Activated CD8-positive, alpha-beta memory T cell treated with anti-CD3 and anti-CD28 coated beads for 24 hours (primary cell): ENCODE measurements around the gene BOK.

Source experiments
- DNase-seq: peaks from one replicate; pipeline ENCODE4 v3.0.0-alpha.2; 2020

Gene BOK

DNA sequence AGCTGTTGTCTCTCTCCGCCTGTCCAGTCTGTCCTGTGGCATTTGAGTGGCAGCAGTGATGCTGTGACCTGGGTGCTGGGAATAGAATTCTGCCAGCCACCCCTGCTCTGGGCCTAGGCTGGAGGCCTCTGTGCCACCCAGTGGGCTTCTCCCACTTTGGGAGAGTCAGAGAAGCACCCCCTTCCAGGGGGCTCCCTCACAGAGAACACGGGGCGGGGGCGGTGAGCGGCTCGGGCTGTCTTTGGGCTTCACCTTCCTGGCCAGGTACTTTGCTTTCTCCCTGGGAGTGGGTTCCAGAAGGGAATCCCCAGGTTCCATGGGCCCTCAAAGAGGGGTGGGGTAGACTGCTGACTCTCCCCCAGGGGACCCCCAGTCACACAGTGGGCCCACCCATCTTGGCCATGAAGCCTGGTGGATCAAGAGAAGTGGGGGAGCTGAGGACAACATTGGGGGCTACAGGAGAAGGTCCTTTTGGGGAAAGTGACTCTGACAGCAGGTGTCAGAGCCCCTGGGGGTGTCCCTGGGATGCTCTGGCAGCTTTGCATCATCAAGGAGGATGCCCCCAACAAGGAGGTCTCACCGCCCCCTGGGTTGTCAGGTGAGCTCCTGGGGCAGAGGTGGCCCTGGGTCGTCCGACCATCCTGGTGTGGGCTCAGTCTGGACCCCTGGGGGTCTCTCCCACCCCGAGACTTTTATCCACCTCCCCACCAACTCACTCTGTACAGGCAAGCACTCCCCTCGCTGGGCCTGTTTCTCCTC is 18.8 kb upstream of the BOK start:
- DNase-seq, result no peak

DNA sequence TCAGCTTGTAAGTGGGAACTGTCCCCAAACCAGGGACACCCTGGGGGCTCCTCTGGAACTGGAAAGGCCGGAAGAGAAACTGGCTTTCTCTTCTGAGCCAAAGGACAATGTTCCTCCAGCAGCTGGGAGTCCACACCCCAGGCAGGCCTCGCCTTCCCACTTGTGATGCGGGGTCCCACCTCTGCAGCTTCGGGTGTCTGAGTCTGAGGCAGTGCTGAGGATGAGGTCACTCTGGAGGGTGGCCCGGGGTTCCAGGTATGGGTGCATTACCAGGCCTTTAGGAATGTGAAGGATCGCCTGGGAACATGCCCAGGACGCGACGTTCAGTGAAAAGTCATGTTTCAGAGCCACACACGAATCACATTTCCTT is 18.2 kb upstream of the BOK start:
- no peak for DNase-seq

DNA sequence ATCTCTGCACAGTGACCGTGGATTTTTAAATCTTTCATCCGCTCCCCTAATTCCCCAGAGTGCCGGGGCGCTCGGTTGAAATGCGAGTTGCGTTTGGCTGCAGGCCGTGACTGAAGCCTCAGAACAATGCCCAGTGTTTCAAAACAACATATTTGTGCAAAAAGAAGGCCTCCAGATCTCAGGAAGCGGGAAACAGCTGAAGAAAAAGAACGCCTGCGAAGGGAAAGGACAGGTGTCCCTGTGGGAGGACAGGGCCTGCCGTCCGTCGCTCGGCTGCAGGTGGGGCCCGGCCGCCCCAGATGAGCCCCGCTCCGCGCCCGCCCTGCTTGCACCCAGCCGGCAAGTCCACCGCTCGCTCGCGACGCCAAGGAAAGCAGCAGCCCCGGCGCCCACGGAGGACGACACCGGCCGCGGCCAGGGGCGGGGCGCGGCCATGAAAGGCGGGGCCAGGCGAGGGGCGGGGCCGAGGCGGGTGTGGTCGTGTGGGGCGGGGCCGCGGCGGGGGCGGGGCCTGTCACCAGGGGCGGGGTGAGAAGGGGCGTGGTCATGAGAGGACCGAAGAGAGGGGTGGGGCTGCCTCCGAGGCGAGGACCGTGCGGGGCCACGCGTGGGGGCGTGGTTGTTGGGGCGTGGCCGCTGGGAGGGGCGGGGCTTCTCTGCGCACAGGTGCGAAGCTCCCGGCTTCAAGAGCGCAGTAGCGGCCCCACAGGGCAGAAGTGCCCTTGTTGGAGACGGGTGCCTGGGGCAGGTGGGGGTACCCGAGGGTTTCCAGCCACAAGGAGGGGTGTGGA is 17.6 kb upstream of the BOK start:
- DNase-seq, result peak; percentile 83

DNA sequence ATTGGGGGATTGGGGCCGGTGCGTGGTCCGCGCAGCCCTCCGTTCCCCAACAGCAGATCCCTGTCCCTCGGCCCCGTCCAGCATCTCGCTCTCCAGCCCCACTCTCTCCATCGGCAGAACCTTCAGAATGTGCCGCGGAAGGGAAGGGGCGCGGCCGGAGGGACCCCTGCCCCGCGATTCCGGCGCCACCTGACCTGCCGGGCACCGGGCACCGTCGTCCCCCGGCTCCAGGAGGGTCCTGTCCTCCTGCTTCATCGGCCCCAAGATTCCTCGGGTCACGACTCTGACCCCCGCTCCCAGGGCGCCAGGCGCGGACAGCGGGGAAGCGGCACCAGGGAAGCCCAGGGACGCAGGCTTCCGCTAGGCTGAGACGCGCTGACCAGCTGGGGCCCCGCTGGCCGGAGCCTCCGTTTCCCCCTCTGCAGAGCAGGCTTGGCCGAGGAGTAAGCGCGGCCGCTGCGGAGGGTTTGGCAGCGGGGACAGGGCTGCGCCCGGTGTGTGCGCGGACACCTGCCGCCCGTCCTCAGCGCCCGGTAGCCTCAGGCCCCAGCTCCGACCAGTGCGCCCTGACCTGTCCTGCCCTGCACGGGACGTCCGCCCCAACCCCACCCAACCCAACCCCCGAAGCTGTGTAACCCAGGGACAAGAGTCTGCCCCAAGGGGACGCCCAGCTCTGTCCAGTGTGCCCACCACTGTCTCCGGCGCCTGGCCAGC is 16.8 kb upstream of the BOK start:
- DNase-seq, result no peak

DNA sequence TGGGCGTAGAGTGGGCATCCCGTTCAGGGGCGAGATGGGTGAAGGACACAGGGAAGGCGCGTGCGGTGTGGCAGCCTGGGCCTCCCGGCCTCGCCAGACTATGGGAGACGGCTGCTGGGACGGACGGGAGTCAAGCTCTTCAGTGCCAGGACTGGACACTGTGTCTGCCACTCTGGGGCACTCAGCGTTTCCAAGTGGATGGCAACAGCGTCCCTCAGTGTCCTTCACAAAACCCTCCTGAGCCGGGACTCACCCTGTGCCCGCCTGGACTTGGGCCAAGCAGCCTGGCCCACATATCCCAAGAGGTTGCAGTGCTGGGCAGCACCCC is 16.3 kb upstream of the BOK start:
- no peak for DNase-seq

DNA sequence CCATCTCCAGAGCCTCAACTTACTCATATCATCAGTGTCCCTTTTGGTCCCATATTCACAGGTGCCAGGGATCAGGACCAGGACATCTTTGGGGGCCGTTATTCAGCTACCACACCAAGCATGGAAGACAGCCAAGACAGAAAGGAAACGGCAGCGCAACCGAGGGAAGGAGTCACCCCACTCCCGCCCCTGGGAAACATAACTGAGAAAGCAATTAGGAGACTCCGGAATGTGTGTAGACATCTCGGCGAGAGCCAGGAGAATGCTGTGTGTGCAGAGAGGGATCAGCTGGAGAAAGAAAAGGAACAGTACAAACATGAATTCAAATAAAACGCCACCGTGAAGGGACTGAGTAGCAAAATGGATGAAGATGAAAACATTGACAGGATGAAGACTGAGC is 13.4 kb upstream of the BOK start:
- DNase-seq, result no peak

DNA sequence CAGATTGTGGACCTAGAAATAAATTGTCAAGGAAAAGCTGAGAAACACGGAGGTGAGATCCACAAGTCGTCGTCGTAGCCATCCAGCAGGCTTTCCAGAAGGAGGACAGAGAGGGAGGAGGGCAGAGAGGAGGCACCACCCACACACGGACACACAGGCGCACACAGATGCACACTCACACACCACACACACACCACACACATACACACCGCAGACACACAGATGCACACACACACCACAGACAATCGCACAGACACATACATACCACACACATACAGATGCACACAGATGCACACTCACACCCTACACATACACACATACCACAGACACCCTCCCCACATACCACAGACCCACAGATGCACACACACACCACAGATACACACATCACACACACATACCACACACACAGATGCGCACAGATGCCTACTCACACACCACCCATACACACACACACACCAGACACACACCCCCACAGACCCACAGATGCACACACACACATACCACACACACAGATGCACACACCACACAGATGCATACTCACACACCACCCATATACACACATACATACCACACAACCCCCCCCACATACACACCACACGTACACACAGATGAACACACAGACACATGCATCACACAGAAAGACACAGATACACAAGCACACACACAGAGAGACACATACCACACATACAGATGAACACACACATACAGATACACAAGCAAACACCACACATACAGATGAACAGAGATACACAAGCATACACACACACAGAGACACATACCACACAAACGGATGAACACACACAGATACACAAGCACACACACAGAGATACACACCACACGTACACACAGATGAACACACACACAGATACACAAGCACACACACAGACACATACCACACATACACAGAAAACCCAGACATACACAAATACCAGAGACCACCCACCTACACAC is 12.7 kb upstream of the BOK start:
- DNase-seq, result no peak

DNA sequence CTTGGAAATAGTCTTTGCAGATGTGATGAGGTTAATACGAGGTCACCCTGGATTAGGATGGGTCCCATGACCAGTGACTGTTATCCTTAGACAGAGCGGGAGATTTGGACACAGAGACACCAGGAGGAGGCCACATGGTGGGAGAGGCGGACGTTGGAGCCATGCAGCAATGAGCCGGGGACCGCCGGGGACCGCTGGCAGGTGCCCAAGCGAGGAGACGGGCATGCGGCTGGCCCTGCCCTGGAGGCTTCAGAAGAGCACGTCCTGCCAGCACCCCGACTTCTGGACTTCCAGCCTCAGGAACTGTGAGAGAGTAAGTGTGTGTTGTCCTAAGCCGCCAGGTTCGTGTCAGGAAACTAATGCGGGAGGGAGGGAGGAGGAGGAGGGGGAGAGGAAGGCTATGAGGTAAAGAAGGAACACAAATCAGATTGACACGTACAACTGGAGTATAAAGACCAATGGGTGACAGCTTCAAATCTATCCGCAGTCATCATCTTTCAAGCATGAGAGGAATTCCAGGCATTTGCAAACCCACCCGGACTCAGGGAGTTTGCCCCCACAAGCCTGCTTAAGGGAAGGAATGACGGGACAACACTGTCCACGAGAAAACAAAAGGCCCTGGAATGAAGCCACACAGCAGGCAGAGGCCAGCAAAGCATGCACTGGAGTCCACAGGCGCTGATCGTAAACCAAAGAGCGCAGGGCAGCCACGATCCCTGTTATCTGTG is 11.6 kb upstream of the BOK start:
- no peak for DNase-seq

DNA sequence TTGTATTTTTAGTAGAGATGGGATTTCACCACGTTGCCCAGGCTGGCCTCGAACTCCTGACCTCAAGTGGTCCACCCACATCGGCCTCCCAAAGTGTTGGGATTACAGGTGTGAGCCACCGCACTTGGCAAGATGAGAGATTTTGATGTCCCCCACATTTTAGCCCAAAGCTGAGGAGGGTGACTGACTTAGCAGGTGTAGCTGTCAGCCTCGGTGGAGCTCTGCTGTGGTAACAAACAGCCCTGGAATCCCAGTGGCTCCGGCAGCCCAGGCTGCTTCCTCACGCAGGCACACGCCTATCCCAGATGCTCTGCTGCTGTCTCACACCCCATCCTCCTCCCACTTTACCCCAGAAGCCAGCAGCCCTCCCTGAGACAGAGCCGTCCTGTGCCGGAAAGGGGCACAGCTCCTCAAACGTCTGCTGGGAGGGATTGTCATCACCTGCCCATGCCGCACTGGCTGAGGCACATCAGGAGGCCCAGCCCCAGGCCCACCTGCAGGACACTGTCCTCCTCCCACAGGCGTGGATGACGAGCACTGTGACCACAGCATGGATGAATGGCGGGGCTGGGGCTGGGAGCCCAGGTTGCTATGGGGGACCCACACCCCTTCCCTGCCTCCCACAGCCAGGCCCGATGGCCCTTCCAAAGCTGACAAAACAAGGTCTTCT is 10.6 kb upstream of the BOK start:
- DNase-seq, result no peak

DNA sequence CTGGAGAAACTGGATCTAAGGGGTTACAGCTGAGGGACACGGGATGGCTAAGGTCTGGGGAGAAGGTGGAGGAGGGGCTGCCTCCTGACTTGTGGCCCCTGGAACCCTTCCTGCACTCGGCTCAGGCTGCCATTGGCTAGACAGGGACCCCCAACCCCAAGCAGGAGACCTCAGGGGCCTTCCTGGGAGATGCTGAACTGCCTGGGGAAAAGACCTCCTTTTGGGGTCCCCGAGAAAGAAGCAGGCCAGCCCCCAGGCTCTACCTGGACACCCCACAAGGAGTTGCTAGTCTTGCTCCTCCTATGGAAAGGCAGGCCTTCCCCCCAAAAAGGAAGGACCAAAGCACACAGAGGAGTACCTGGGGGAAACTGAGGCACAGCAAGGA is 10.1 kb upstream of the BOK start:
- no peak for DNase-seq

DNA sequence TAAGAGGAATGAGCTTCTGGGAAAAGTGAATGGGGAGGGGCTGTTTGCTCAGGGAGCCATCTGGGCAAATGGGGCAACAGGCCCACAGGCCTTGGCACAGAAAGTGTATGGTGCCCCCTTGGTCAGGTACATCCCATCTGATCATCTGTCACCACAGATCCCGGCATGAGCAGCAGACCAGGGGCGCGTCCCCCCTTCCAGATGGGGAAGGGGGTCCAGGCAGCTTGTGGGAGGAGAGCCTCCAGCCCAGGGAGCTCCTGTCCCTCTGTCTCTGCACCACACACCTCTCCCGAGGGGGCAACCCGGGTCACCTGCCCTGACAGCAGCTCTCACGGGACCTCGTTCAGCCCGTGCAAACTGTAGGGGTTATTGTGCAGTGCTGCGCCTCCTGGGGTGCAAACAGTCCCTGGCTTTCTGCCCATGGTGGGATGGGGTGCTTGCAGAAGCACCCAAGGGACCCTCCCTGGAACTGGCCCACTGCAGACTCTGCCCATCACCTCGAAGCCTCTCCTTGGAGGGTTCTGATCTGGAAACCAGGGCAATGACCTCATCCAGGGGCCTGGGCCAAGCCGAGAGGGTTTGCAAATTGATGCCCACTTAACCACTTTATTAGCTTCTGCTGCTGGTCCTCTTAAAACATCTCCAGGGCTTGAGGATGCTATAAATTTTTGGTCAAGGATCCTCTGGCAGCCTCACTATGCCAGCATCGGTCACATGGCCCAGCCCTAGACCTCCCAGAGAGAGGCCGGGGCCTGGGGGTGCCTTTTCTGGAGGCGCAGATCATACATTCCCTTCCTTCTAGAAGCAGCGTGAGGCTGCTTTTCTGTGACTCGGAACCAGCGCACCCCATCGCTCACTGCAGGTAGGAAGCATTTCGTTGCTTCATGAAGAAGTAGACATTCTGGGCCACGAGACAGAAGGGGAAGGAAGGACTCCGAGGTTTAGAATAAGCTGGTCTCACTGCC is 7.6 kb upstream of the BOK start:
- no peak for DNase-seq

DNA sequence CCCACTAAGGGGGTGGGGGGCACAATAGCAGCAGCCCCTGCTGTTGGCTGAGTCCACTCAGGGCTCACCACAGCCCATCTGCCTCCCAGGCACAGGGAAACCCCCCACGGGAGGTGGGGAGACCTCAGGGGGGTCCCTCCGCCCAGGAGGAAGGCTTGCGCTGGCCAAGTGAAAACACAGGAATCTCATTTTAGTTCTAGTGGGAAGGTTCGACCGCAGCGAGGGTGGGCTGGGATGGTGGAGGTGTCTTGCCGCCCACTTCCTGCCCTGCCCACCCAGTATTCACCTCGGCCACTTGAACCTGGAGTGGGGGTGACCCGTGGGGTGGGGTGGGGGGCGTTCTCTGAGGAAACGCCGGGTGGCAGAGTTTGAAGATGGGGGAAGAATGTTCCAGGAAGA is 6.9 kb upstream of the BOK start:
- no peak for DNase-seq

DNA sequence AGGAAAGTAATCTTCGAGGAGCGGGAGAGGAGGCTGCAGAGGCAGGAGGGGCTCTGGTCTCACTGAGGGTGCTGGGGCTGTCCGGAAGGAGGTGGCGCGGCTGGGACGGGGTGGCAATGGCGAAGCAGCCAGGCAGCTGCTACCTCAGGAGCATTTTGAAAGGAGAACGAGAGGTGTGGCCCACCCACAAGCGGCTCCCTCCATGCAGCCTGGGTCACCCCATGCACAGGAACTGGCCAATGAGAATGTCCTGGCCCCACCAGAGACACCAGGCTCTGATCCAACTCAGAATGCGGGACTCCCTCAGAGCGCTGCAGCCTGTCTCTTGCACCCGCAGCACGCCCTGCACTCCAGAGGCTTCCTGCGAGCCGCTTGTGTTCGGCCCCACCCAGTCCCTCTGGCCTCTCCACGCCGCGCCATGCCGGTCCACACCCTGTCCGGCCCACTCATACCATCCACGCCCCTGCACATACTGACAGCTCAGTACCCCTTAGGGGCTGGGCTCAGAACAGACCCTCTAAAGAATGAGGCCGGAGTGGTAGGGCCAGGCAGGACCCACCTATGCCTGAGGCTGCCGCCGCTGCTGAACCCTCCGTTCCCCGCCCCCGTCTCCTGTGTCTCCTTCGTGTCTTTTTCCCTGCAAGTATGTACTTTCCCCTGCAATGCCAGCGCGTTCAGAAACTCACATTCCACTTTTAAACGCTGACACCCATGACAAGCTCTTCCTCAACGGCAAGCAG is 6.4 kb upstream of the BOK start:
- no peak for DNase-seq

DNA sequence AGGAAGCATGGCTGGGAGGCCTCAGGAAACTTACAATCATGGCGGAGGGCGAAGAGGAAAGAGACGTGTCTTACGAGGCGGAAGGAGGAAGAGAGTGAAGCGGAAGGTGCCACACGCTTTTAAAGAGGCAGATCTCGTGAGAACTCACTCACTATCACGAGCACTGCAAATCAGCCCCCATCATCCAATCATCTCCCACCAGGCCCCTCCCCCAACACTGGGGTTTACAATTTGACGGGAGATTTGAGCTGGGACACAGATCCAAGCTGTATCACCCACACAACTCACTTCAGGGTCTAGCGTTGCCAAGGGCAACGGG is 5.1 kb upstream of the BOK start:
- no peak for DNase-seq

DNA sequence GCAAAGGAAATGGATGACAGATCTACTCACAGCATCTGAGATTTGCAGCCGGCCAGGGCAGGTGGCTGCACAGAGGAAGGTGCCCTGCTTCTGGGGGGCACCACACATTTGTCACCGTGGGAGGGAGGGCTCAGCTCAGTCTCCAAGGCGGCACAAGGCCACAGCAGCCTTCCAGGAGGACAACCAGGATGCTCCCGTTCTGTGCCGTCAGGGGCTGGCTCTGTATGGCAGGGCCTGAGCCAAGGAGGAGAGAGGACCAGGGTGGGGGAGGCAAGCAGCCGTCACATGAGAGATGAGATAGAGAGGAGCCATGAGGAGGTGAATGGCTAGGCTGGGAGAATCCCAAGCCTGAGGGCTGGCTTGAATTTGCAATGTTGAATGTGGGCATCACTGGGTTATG is 4.6 kb upstream of the BOK start:
- no peak for DNase-seq

DNA sequence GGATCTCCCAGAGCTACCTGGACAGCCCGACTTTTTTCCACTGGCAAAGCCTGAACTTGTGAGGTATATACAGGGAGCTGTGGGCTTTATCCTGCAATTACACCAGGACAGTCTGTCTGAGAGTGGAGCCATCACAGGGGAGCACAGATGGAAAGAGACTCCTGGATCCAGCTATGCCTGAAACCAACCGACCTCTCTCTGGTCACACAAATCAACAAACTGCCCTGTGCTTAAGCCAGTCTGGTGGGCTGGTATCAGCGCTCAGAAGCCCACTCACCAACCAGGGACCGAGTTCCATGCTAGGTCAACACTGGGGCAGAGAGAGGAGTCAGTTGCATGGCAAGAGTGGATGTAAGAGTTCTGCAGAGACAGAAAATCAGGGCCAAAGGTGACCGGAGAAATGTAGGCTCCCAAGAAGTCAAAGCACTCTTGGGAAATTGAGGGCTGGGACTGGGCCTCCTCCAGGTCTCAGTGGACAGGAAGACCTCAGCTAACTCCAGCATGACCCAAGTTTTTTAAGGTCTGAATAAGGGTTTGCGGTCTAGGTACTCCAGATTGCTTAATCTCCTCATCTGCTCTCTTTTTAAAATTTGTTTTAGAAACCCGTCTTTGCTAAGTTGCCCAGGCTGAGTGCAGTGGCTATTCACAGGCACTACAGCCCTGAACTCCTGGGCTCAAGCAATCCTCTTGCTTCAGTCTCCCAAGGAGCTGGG is 3.8 kb upstream of the BOK start:
- DNase-seq, result no peak

DNA sequence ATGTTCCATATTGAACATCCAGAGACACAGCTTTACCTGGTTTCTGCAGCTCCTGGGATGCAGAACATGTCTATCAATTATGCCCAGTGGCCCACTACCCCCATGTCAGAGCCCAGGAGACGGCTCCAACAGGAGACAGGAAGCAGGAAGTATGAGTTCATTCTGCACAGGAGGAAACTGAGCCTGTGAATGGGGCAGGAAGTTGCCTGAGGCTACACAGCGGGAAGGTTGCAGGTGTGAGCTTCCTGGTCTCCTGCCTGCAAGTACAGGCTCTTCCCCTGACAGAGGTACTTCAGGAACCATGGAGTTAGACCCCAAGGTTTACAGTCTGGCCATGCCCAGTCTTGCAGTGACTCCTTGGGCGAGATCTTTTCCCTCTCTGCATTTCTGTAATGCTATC is 2.8 kb upstream of the BOK start:
- no peak for DNase-seq

DNA sequence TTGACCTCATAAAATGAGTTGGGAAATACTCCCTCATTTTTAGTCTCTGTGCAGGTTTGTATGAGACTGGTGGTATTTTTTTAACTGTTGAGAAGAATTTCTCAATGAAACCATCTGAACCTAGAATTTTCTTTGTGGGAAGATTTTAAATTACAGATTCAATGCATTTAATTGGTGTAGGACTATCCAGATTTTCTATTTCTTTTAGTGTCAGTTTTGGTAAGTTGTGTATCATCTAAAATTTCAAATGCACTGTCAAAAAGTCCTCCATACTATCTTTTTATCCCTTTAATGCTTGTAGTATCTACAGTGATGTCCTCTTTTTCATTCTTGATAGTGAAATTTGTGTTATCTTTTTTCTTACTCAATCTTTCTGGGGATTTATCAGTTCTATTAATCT is 1.8 kb upstream of the BOK start:
- no peak for DNase-seq
